Activated CD8-positive, alpha-beta T cell treated with anti-CD3 and anti-CD28 coated beads for 36 hours (primary cell): ENCODE data around the gene NHSL1. TPM values are rescaled to one million over a fixed set of nuclear protein-coding genes. Genes with fewer than 3 reads are reported as not detected.

ENCODE experiments used
- ATAC-seq: fragments of 200-7000 bp; cut with Tn5 transposase; one replicate; pipeline ENCODE4 v1.10.0; 2021; ENCODE audit warnings: mild to moderate bottlenecking, moderate library complexity
- CTCF ChIA-PET: fragments of 350-600 bp; sonication (Branson Sonifier 250); formaldehyde crosslinking; loops from one replicate; lab custom pipeline; 2021; ENCODE audit warnings: antibody characterized with exemption; lab: Charles Lee
- POLR2A ChIA-PET: fragments of 350-600 bp; sonication (Branson Sonifier 250); formaldehyde crosslinking; loops from one replicate; lab custom pipeline; 2021; ENCODE audit warnings: antibody characterized with exemption; lab: Charles Lee
- DNase-seq: peaks from one replicate; pipeline ENCODE4 v3.0.0-alpha.2; 2020
- H3K27ac Mint-ChIP-seq: one replicate; pipeline ENCODE4 v1.8.0; 2021; ENCODE audit warnings: mild to moderate bottlenecking, mixed read lengths
- H3K27me3 Mint-ChIP-seq: one replicate; pipeline ENCODE4 v1.8.0; 2021; ENCODE audit warnings: mixed read lengths
- H3K36me3 Mint-ChIP-seq: one replicate; pipeline ENCODE4 v1.8.0; 2021; ENCODE audit warnings: low read depth, mixed read lengths
- H3K4me1 Mint-ChIP-seq: one replicate; pipeline ENCODE4 v1.8.0; 2021; ENCODE audit warnings: low read depth, mixed read lengths
- H3K4me3 Mint-ChIP-seq: one replicate; pipeline ENCODE4 v1.8.0; 2021; ENCODE audit warnings: mild to moderate bottlenecking, moderate library complexity, mixed read lengths
- H3K9me3 Mint-ChIP-seq: one replicate; pipeline ENCODE4 v1.8.0; 2021; ENCODE audit warnings: mixed read lengths
- intact Hi-C: fragments of 100-400 bp; cut with micrococcal nuclease; formaldehyde crosslinking; loops from one replicate; pipeline ENCODE4 v1.10.0; 2022
- total RNA-seq, 2 experiments: library from RNA; stranded (reverse); gene quantifications; one replicate each; pipeline ENCODE4 v1.2.3, GENCODE V29; 2021
- TF ChIP-seq, protein P1 (sequence below): fragments of 200-600 bp; IDR thresholded peaks from one replicate; pipeline ENCODE4 v1.8.0; 2022; ENCODE audit warnings: antibody characterized with exemption, mild to moderate bottlenecking

The NHSL1 gene, protein sequence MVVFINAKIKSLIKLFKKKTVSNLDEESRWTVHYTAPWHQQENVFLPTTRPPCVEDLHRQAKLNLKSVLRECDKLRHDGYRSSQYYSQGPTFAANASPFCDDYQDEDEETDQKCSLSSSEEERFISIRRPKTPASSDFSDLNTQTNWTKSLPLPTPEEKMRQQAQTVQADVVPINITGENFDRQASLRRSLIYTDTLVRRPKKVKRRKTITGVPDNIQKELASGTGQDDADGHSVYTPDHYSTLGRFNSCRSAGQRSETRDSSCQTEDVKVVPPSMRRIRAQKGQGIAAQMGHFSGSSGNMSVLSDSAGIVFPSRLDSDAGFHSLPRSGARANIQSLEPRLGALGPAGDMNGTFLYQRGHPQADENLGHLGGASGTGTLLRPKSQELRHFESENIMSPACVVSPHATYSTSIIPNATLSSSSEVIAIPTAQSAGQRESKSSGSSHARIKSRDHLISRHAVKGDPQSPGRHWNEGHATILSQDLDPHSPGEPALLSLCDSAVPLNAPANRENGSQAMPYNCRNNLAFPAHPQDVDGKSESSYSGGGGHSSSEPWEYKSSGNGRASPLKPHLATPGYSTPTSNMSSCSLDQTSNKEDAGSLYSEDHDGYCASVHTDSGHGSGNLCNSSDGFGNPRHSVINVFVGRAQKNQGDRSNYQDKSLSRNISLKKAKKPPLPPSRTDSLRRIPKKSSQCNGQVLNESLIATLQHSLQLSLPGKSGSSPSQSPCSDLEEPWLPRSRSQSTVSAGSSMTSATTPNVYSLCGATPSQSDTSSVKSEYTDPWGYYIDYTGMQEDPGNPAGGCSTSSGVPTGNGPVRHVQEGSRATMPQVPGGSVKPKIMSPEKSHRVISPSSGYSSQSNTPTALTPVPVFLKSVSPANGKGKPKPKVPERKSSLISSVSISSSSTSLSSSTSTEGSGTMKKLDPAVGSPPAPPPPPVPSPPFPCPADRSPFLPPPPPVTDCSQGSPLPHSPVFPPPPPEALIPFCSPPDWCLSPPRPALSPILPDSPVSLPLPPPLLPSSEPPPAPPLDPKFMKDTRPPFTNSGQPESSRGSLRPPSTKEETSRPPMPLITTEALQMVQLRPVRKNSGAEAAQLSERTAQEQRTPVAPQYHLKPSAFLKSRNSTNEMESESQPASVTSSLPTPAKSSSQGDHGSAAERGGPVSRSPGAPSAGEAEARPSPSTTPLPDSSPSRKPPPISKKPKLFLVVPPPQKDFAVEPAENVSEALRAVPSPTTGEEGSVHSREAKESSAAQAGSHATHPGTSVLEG (N-terminal part only)
- total RNA-seq: under 1 TPM; 0.18 to 0.49 TPM

DNA sequence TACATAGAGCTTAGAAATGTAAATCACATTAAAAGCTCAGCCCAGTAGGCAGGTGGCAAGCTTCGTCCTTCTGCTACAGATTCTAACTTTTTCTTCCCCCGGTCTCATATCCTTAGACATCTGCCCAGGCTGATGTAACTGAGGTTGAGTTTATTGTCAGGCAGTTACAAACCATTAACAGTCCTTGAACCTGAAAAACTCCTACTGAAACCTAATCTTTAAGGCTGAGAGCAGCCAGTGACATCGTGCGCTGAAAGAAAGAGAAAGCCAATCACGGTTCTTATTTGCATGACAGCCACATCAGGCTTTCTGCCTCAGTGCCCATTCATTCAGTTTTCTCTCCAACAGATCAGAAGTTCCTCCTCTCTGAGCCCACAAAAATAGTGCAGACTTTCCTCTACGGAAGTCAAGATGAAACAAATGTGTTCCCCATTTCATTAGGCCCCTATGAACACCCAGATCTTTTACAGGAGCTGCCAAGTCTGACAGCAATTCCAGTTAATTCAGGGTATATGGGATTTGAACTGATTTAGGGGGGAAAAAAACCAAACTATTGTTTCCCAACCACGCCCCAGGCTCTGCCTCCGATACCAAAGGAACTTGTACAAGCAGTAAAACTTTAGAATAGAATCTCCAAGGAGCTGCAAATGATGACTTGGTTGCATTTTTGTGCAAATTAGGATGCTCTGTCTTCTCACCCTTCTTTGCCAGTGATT lies at the start of gene NHSL1:
TSS of gene NHSL1 (minus strand) at position 192 of the 716 bp plus-strand sequence. CDS start 204 bp downstream, outside the sequence.
- peak; percentile 27 for ATAC-seq

DNA sequence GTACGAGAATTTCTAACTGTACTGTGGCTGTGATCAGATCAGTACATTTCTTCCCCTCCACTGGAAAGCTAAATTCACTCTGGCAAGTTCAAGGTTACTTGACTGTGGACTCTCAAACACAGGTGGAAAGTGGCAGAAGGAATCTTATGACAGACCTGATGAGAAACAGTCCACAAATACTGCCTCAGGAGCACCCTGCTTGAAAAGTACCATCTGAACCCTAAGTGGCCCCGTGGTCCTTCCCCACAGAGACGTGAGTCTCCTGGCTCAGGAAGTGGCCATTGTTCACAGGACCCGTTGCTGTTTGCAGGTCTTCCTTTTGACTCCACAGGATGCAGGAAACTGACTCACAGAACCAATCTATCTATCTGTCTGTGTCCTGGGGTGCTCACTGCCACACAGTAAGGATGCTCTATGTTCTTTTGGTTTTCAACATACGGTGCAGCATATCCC lies 47.5 kb upstream of the NHSL1 start:
- intact Hi-C loops: no loop called here

More for the DNA sequence above, at the start of gene NHSL1:
- TF ChIP-seq, protein P1, sequence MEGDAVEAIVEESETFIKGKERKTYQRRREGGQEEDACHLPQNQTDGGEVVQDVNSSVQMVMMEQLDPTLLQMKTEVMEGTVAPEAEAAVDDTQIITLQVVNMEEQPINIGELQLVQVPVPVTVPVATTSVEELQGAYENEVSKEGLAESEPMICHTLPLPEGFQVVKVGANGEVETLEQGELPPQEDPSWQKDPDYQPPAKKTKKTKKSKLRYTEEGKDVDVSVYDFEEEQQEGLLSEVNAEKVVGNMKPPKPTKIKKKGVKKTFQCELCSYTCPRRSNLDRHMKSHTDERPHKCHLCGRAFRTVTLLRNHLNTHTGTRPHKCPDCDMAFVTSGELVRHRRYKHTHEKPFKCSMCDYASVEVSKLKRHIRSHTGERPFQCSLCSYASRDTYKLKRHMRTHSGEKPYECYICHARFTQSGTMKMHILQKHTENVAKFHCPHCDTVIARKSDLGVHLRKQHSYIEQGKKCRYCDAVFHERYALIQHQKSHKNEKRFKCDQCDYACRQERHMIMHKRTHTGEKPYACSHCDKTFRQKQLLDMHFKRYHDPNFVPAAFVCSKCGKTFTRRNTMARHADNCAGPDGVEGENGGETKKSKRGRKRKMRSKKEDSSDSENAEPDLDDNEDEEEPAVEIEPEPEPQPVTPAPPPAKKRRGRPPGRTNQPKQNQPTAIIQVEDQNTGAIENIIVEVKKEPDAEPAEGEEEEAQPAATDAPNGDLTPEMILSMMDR: no peak
- Mint-ChIP-seq H3K27ac (no peak within 1 kb of the TSS), H3K36me3 (no peaks in the 10 kb centered on the region), H3K27me3 (peaks cover 7% of the 10 kb centered on the region), H3K4me1 (peaks cover 4% of the 10 kb centered on the region), H3K4me3 (no peak within 1 kb of the TSS), H3K9me3 (no peaks in the 10 kb centered on the region)
- CTCF ChIA-PET: interaction anchor here (1.4 to 4.0 kb wide), 6 partner anchors 10 to 383 kb away, joined by 4 to 29 read pairs (median 10); no protein-coding TSS in a partner anchor
- POLR2A ChIA-PET: no interaction called here
- DNase-seq: no peak
- intact Hi-C loops: no loop called here

DNA sequence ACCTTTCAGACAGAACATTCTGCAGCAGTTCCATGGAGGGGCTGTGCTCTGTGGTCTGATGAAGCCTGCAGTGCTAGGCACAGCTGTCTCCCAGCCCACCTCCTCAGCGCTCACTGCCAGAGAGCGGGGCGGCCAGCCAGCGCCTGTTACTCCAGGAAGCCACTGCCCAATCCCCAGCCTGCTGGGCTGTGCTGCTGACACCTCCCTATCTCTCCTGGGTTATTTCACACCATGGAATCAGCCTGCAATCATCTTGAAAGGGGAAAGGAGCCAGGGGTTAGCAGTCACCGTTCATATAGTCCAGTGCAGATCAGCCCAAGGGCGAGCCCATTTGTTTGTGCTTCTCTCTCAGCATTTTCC lies 46.3 kb upstream of the NHSL1 start:
- Mint-ChIP-seq H3K9me3 (no peaks in the 10 kb centered on the region), H3K4me1 (peaks cover 5% of the 10 kb centered on the region), H3K27me3 (peaks cover 9% of the 10 kb centered on the region), H3K4me3 (no peak overlapping the region), H3K27ac (no peak overlapping the region), H3K36me3 (no peaks in the 10 kb centered on the region)
- ATAC-seq: no peak
- no peak for DNase-seq
- ChIA-PET CTCF (interaction anchor here (1.6 kb wide), 1 partner anchor 45 kb away, joined by 3 read pairs; no protein-coding TSS in a partner anchor), POLR2A (no interaction called here)
- intact Hi-C loops: no loop called here
- TF ChIP-seq, protein P1: no peak

More for the DNA sequence above, 47.5 kb upstream of the NHSL1 start:
- TF ChIP-seq, protein P1: no peak
- Mint-ChIP-seq H3K4me3 (no peak overlapping the region), H3K36me3 (no peaks in the 10 kb centered on the region), H3K27ac (no peak overlapping the region), H3K4me1 (peaks cover 5% of the 10 kb centered on the region), H3K9me3 (no peaks in the 10 kb centered on the region), H3K27me3 (peaks cover 9% of the 10 kb centered on the region)
- CTCF ChIA-PET: interaction anchor here (0.8 kb wide), 1 partner anchor 38 kb away, joined by 4 read pairs; no protein-coding TSS in a partner anchor
- peak; percentile 97 for ATAC-seq
- DNase-seq: peak; percentile 49
- POLR2A ChIA-PET: no interaction called here

DNA sequence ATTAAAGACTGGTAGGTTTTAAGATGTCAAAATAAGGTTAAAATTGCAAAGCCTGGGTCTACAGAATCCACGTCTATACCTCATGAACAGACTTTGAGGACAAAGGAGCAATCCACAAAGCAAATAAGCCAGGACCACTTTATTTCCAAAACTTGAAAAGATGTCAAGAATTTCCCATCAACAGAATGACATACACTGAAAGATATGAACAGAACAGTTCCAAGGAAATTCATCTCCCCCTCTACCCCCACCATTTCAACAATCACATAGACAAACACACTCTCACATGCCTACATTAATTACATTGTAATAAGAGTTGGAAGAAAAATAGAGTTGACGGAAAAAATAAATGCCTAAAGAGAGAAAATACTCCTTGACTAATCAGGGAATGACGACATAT lies 45.2 kb upstream of the NHSL1 start:
- DNase-seq: no peak
- Mint-ChIP-seq H3K4me3 (no peak overlapping the region), H3K4me1 (peaks cover 5% of the 10 kb centered on the region), H3K27ac (no peak overlapping the region), H3K36me3 (no peaks in the 10 kb centered on the region), H3K27me3 (peaks cover 9% of the 10 kb centered on the region), H3K9me3 (no peaks in the 10 kb centered on the region)
- no peak for ATAC-seq
- TF ChIP-seq, protein P1: no peak
- ChIA-PET CTCF (interaction anchor here (1.2 to 1.6 kb wide), 2 partner anchors 35 to 46 kb away, joined by 3 to 5 read pairs; no protein-coding TSS in a partner anchor), POLR2A (no interaction called here)
- intact Hi-C loops: no loop called here
